Smooth muscle cell (in vitro differentiated cells): ENCODE measurements around the gene TMEM178B. TPM values are rescaled to one million over a fixed set of nuclear protein-coding genes. Genes with fewer than 3 reads are reported as not detected.

Source experiments
- DNase-seq: peaks from one replicate; lab custom pipeline; 2025; ENCODE audit not compliant: unreplicated experiment; lab: John Stamatoyannopoulos, UW
- H2AFZ ChIP-seq: fragments of 200-600 bp; sonication (generic); 2 replicates; pipeline ENCODE4 v1.6.0; 2016; ENCODE audit warnings: antibody characterized with exemption, low read depth, mild to moderate bottlenecking
- H3F3A ChIP-seq: fragments of 200-600 bp; sonication (generic); 2 replicates; pipeline ENCODE4 v1.6.0; 2017; ENCODE audit warnings: antibody characterized with exemption, low read depth
- H3K27ac ChIP-seq: fragments of 200-600 bp; sonication (generic); 2 replicates; pipeline ENCODE4 v1.5.1; 2016; ENCODE audit warnings: low read depth, mild to moderate bottlenecking
- H3K27me3 ChIP-seq: fragments of 200-600 bp; sonication (generic); 2 replicates; pipeline ENCODE4 v1.6.1; 2016; ENCODE audit warnings: low read depth, mild to moderate bottlenecking
- H3K36me3 ChIP-seq: fragments of 200-600 bp; sonication (generic); 2 replicates; pipeline ENCODE4 v1.5.1; 2016; ENCODE audit warnings: low read depth
- H3K4me1 ChIP-seq: fragments of 200-600 bp; sonication (generic); 2 replicates; pipeline ENCODE4 v1.5.1; 2016; ENCODE audit warnings: low read depth
- H3K4me2 ChIP-seq: fragments of 200-600 bp; sonication (generic); 2 replicates; pipeline ENCODE4 v1.6.0; 2016; ENCODE audit warnings: mild to moderate bottlenecking
- H3K4me3 ChIP-seq: fragments of 200-600 bp; sonication (generic); 2 replicates; pipeline ENCODE4 v1.5.1; 2016; ENCODE audit warnings: mild to moderate bottlenecking
- H3K79me2 ChIP-seq: fragments of 200-600 bp; sonication (generic); 2 replicates; pipeline ENCODE4 v1.6.0; 2016; ENCODE audit warnings: low read depth, mild to moderate bottlenecking
- H3K9ac ChIP-seq: fragments of 200-600 bp; sonication (generic); 2 replicates; pipeline ENCODE4 v1.6.0; 2016; ENCODE audit warnings: low read depth
- H3K9me3 ChIP-seq: fragments of 200-600 bp; sonication (generic); replicated peaks from 2 replicates; pipeline ENCODE4 v1.5.1; 2016; ENCODE audit warnings: low read depth
- H4K20me1 ChIP-seq: fragments of 200-600 bp; sonication (generic); 2 replicates; pipeline ENCODE4 v1.6.0; 2016; ENCODE audit warnings: low read depth
- CTCF ChIP-seq: fragments of 200-600 bp; sonication (generic); IDR thresholded peaks from 2 replicates; pipeline ENCODE4 v1.5.1; 2017; ENCODE audit warnings: borderline replicate concordance, mild to moderate bottlenecking, antibody characterized with exemption; ENCODE audit not compliant: insufficient read depth, poor library complexity, severe bottlenecking
- WGBS: methylation state at CpG from one replicate; pipeline ENCODE4 v1.1.7; 2016; ENCODE audit warnings: low lambda C conversion rate; 5-methylcytosine and 5-hydroxymethylcytosine counted together
- polyA plus RNA-seq: library from polyadenylated mRNA; unstranded; fragments of >200 nt; fragmentation: Nextera tagmentation; extraction: Ambion mirVana; gene quantifications from 2 replicates; pipeline ENCODE4 v1.2.1, GENCODE V29; 2016
- total RNA-seq: library from RNA; depleted of rRNA; stranded (reverse); fragments of >200 nt; gene quantifications from 2 replicates; pipeline ENCODE4 v1.2.3, GENCODE V29; 2014

The TMEM178B gene
- total and polyA plus RNA-seq, 2 experiments from 2014 or later: 0.72 TPM; not detected in 1

- TF ChIP-seq CTCF: no peak
- no peak overlapping the region for H3K27ac ChIP-seq
- no peaks in the 10 kb centered on the region for H3K4me1 ChIP-seq
- H3F3A ChIP-seq: no peaks in the 10 kb centered on the region
- no peaks in the 10 kb centered on the region for H3K79me2 ChIP-seq
- no peaks in the 10 kb centered on the region for H3K9me3 ChIP-seq
- H3K27me3 ChIP-seq: no peaks in the 10 kb centered on the region
- H4K20me1 ChIP-seq: no peaks in the 10 kb centered on the region
- H2AFZ ChIP-seq: no peak overlapping the region
- H3K36me3 ChIP-seq: no peaks in the 10 kb centered on the region
- H3K9ac ChIP-seq: no peak overlapping the region
- H3K4me2 ChIP-seq: no peak overlapping the region
- H3K4me3 ChIP-seq: no peak overlapping the region
- no peak for DNase-seq
- 67% methylated on average over 2 of the region's 2 CpGs for WGBS
Measured at GRCh38 chr7:141257597-141257996, 183.7 kb downstream of the TMEM178B start.

DNA sequence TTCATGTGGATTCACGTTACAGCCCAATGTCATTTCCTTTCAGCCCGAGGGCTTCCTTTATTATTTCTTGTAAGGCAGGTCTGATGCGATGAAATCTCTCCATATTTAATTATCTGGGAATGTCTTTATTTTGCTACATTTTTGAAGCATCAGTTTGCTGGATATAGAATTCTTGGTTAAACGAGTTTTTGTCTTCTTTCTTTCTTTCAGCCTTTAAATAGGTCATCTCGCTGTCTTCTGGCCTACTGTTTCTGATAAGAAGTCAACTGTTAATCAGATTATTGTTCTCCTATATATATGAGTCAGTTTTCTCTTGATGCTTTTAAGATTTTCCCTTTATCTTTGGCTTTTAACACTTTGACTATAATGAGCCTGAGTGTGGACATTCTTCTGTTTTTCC lies 184.7 kb downstream of the TMEM178B start:
- Histone ChIP-seq H3K9me3 (no peaks in the 10 kb centered on the region), H3K79me2 (no peaks in the 10 kb centered on the region), H3F3A (no peaks in the 10 kb centered on the region), H3K27me3 (no peaks in the 10 kb centered on the region), H3K4me1 (no peaks in the 10 kb centered on the region), H2AFZ (no peak overlapping the region), H3K4me3 (no peak overlapping the region), H3K9ac (no peak overlapping the region), H3K27ac (no peak overlapping the region), H3K4me2 (no peak overlapping the region), H4K20me1 (no peaks in the 10 kb centered on the region), H3K36me3 (no peaks in the 10 kb centered on the region)
- WGBS: 78% methylated on average over 5 of the region's 5 CpGs
- TF ChIP-seq CTCF: no peak
- no peak for DNase-seq

- Histone ChIP-seq H3K79me2 (no peaks in the 10 kb centered on the region), H3F3A (no peaks in the 10 kb centered on the region), H2AFZ (no peak overlapping the region), H3K27ac (no peak overlapping the region), H3K36me3 (no peaks in the 10 kb centered on the region), H3K9ac (no peak overlapping the region), H3K4me1 (no peaks in the 10 kb centered on the region), H3K9me3 (no peaks in the 10 kb centered on the region), H4K20me1 (no peaks in the 10 kb centered on the region), H3K4me2 (no peak overlapping the region), H3K27me3 (no peaks in the 10 kb centered on the region), H3K4me3 (no peak overlapping the region)
- peak; percentile 44 for TF ChIP-seq CTCF
- DNase-seq: no peak
- WGBS: 82% methylated on average over 5 of the region's 5 CpGs
Measured at GRCh38 chr7:141262101-141263090, 188.5 kb downstream of the TMEM178B start.
